Uterus (tissue), 2 donors: ENCODE measurements around the gene APOA1.

Experiments
- CTCF ChIP-seq, 4 experiments: fragments of 200-600 bp in 2 of 4; fragments of 450-650 bp in 2 of 4; sonication (generic) in 2 of 4; IDR thresholded peaks; one replicate each; pipeline ENCODE4 v1.5.1; 2016 to 2019; ENCODE audit warnings: antibody characterized with exemption in 4 of 4, mild to moderate bottlenecking in 2 of 4, moderate library complexity in 1 of 4
- POLR2A ChIP-seq, 2 donors: fragments of 450-650 bp; IDR thresholded peaks; one replicate each; pipeline ENCODE4 v1.6.1; 2016; ENCODE audit warnings: antibody characterized with exemption in 2 of 2, mild to moderate bottlenecking in 1 of 2, moderate library complexity in 1 of 2

GRCh38 chr11:116826751-116827431, 10.5 kb downstream of the APOA1 start:
- no peak for TF ChIP-seq CTCF (IDR thresholded peaks at IDR 0.05)
- TF ChIP-seq POLR2A (IDR thresholded peaks at IDR 0.05), result no peak
